PC-3 (cell line): ENCODE results near the gene ANKS1B. TPM values are rescaled to one million over a fixed set of nuclear protein-coding genes. Genes with fewer than 3 reads are reported as not detected.
A peak's percentile ranks its signal among the peaks of the same experiment; 100 is the strongest.

ENCODE experiments used
- ATAC-seq: fragments of 200-7000 bp; cut with Tn5 transposase; 2 replicates; pipeline ENCODE4 v1.9.1; 2020; ENCODE audit warnings: mild to moderate bottlenecking, moderate library complexity
- BruUV-seq: library from RNA; stranded (reverse); fragments of 400-500 nt; replicated peaks from 2 replicates; lab custom pipeline; 2021; lab: Mats Ljungman, UMichigan
- CTCF ChIA-PET: fragments of 300-600 bp; sonication (Branson Sonifier 250); formaldehyde crosslinking; loops from one replicate; lab custom pipeline; 2022; ENCODE audit warnings: antibody characterized with exemption; lab: Charles Lee
- POLR2A ChIA-PET: fragments of 300-600 bp; sonication (Branson Sonifier 250); formaldehyde crosslinking; loops from one replicate; lab custom pipeline; 2022; ENCODE audit warnings: antibody characterized with exemption; ENCODE audit not compliant: unreplicated experiment; lab: Charles Lee
- DNase-seq: peaks from one replicate; pipeline ENCODE4 v3.0.0-alpha.2; 2015
- H2AFZ ChIP-seq: fragments of 300-600 bp; sonication (generic); 2 replicates; pipeline ENCODE4 v1.6.0; 2016; ENCODE audit warnings: antibody characterized with exemption, low read length
- H3F3A ChIP-seq: fragments of 300-600 bp; sonication (generic); one replicate; pipeline ENCODE4 v1.6.0; 2017; ENCODE audit warnings: antibody characterized with exemption, low read length, control low read depth, mild to moderate bottlenecking; ENCODE audit not compliant: unreplicated experiment
- H3K27ac ChIP-seq: fragments of 300-600 bp; sonication (generic); 2 replicates; pipeline ENCODE4 v1.5.1; 2016; ENCODE audit warnings: mild to moderate bottlenecking, low read length
- H3K27me3 ChIP-seq: fragments of 300-600 bp; sonication (generic); 2 replicates; pipeline ENCODE4 v1.6.1; 2016; ENCODE audit warnings: low read length, mixed read lengths
- H3K36me3 ChIP-seq: fragments of 300-600 bp; sonication (generic); 2 replicates; pipeline ENCODE4 v1.6.1; 2016; ENCODE audit warnings: low read depth, mixed run types, low read length, mixed read lengths
- H3K4me1 ChIP-seq: fragments of 300-600 bp; sonication (generic); 2 replicates; pipeline ENCODE4 v1.5.1; 2016; ENCODE audit warnings: low read length; ENCODE audit not compliant: insufficient read depth
- H3K4me2 ChIP-seq: fragments of 300-600 bp; sonication (generic); 2 replicates; pipeline ENCODE4 v1.6.0; 2016; ENCODE audit warnings: low read length
- H3K4me3 ChIP-seq: fragments of 300-600 bp; sonication (generic); 2 replicates; pipeline ENCODE4 v1.5.1; 2016; ENCODE audit warnings: mild to moderate bottlenecking, low read length, mixed read lengths
- H3K79me2 ChIP-seq: fragments of 300-600 bp; sonication (generic); 2 replicates; pipeline ENCODE4 v1.6.1; 2017; ENCODE audit warnings: low read length, mixed read lengths
- H3K9ac ChIP-seq: fragments of 300-600 bp; sonication (generic); 2 replicates; pipeline ENCODE4 v1.6.0; 2016; ENCODE audit warnings: mild to moderate bottlenecking, low read length
- H3K9me2 ChIP-seq: fragments of 300-600 bp; sonication (generic); replicated peaks from 2 replicates; pipeline ENCODE4 v1.6.1; 2016; ENCODE audit warnings: mixed run types, low read length, mixed read lengths
- H3K9me3 ChIP-seq: fragments of 300-600 bp; sonication (generic); 2 replicates; pipeline ENCODE4 v1.6.1; 2016; ENCODE audit warnings: low read length, mixed read lengths
- H4K20me1 ChIP-seq: fragments of 300-600 bp; sonication (generic); 2 replicates; pipeline ENCODE4 v1.6.1; 2016; ENCODE audit warnings: low read length, mixed read lengths
- EZH2 ChIP-seq: fragments of 300-600 bp; sonication (generic); IDR thresholded peaks from one replicate; pipeline ENCODE4 v1.6.1; 2017; ENCODE audit warnings: antibody characterized with exemption, mild to moderate bottlenecking, low read length; ENCODE audit not compliant: unreplicated experiment
- EZH2phosphoT487 ChIP-seq: fragments of 300-600 bp; sonication (generic); IDR thresholded peaks from 2 replicates; pipeline ENCODE4 v1.6.1; 2018; ENCODE audit warnings: mild to moderate bottlenecking, antibody characterized with exemption, low read length, borderline replicate concordance
- intact Hi-C: fragments of 100-400 bp; cut with micrococcal nuclease; formaldehyde crosslinking; loops from 2 replicates; pipeline ENCODE4 v1.9.0; 2023
- total RNA-seq: library from RNA; depleted of rRNA; stranded (reverse); fragments of >200 nt; gene quantifications from 2 replicates; pipeline ENCODE4 v1.2.3, GENCODE V29; 2014
- TF ChIP-seq, protein P1 (sequence below): fragments of 300-600 bp; sonication (generic); conservative IDR thresholded peaks from 2 replicates; pipeline ENCODE4 v1.5.1; 2017; ENCODE audit warnings: antibody characterized with exemption, low read depth, mild to moderate bottlenecking, low read length

Gene ANKS1B
- total RNA-seq, 1 experiment from 2014 or later: 0.07 TPM

DNA sequence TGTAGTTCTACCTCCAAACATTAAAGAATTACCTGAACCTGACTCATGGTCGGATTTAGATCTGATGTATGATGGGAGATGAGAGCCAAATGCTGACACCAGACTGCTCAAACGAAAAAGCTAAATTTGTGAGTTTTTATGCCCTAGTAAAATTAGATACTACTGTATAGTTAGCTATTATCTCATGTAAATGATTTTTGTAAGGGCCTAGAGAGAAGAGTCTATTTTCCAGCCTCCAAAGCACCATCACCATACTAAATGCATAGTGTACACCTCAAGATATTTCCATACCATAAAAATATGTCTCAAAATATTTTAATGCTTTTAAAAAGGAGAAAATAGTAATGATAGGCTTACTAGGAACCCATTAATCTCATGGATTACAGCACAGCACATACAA, 18.3 kb downstream of the ANKS1B start:
- Histone ChIP-seq H3K9me2 (no peaks in the 10 kb centered on the region), H3K4me3 (no peak overlapping the region), H3K4me1 (no peaks in the 10 kb centered on the region), H2AFZ (no peak overlapping the region), H3K36me3 (no peaks in the 10 kb centered on the region), H3K27me3 (no peaks in the 10 kb centered on the region; the same call in 1 of the 2 replicates), H3F3A (no peaks in the 10 kb centered on the region), H3K79me2 (no peaks in the 10 kb centered on the region), H4K20me1 (no peaks in the 10 kb centered on the region), H3K9me3 (no peaks in the 10 kb centered on the region), H3K4me2 (no peak overlapping the region), H3K9ac (no peak overlapping the region), H3K27ac (no peak overlapping the region)
- no peak for ATAC-seq
- intact Hi-C loops: no loop called here
- ChIA-PET CTCF (no interaction called here), POLR2A (no interaction called here)
- TF ChIP-seq EZH2phosphoT487: no peak
- TF ChIP-seq EZH2: no peak
- TF ChIP-seq, protein P1, sequence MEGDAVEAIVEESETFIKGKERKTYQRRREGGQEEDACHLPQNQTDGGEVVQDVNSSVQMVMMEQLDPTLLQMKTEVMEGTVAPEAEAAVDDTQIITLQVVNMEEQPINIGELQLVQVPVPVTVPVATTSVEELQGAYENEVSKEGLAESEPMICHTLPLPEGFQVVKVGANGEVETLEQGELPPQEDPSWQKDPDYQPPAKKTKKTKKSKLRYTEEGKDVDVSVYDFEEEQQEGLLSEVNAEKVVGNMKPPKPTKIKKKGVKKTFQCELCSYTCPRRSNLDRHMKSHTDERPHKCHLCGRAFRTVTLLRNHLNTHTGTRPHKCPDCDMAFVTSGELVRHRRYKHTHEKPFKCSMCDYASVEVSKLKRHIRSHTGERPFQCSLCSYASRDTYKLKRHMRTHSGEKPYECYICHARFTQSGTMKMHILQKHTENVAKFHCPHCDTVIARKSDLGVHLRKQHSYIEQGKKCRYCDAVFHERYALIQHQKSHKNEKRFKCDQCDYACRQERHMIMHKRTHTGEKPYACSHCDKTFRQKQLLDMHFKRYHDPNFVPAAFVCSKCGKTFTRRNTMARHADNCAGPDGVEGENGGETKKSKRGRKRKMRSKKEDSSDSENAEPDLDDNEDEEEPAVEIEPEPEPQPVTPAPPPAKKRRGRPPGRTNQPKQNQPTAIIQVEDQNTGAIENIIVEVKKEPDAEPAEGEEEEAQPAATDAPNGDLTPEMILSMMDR: no peak
- no peak for DNase-seq
- no TSS peak for BruUV-seq

DNA sequence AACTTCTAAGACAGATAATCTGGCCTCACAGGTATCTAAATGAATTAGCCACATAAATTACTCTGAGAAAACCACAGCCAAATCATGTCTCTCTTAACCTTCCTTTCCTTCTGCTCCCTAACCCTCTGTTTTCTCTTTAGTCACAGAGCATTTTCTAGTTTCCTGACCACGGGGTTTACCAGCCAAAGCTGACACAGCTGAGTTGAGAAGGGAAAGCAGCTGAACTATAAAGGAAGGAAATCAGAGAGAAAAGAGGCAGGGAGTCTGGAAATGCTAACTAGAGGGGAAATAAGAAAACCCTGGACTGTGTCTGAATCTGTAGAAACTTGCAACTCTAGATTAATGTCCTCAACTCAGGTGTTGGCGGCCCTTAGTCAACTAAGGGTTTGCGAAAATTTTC, 24.4 kb downstream of the ANKS1B start:
- H4K20me1 ChIP-seq: no peaks in the 10 kb centered on the region
- BruUV-seq: no TSS peak
- peak overlapping the region; percentile 40 for H3K27ac ChIP-seq
- POLR2A ChIA-PET: interaction anchor here (0.6 kb wide), 1 partner anchor 365 kb away, joined by 3 read pairs; no protein-coding TSS in a partner anchor
- no peaks in the 10 kb centered on the region for H3K9me3 ChIP-seq
- H3K4me2 ChIP-seq: peak overlapping the region; percentile 58
- TF ChIP-seq, protein P1: no peak
- TF ChIP-seq EZH2phosphoT487 (no peak), EZH2 (no peak)
- no peak overlapping the region for H3K9ac ChIP-seq
- DNase-seq (peak; percentile 46), ATAC-seq (peak; percentile 75)
- CTCF ChIA-PET: interaction anchor here (0.6 kb wide), 1 partner anchor 20 kb away, joined by 3 read pairs; no protein-coding TSS in a partner anchor
- no peaks in the 10 kb centered on the region for H3K36me3 ChIP-seq
- intact Hi-C loops: no loop called here
- peak overlapping the region; percentile 12; the same call in 1 of the 2 replicates for H3K4me3 ChIP-seq
- H3K4me1 ChIP-seq: peaks cover 18% of the 10 kb centered on the region
- peaks cover 14% of the 10 kb centered on the region; the same call in 1 of the 2 replicates for H3K27me3 ChIP-seq
- no peaks in the 10 kb centered on the region for H3F3A ChIP-seq
- H3K79me2 ChIP-seq: no peaks in the 10 kb centered on the region
- no peaks in the 10 kb centered on the region for H3K9me2 ChIP-seq
- H2AFZ ChIP-seq: no peak overlapping the region

DNA sequence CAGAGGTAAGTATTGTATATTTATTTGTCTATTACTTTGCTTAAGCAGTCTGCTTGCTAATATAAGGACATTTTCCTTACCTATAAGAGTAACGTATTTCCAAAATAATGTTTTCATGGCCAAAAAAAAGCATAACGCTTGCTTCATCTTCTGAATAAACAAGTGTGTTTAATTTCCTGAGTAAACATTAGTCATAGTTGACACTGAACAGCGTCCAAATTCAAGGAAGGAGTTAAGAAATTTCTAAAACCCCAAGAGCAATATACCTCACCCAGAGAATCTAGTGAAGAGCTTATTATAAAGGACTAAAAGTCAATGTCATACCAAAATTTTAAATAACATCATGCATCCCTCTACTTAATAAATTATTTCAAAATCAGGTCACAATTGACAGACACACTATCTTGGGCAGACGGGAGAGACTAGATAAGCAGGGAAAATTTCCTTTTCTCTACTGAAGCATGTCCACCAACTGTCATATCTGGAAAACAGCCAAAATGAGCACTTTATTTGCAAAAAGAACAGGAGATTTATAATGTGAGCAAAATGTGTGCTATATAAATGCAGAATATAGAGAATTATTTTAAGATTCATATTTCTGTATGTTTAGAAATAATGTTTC, 25.1 kb downstream of the ANKS1B start:
- intact Hi-C loops: loop anchor here (1.0 kb wide), 2 partner anchors 44 to 148 kb away; no protein-coding TSS in a partner anchor
- POLR2A ChIA-PET: interaction anchor here (0.6 to 0.7 kb wide), 3 partner anchors 9 to 365 kb away, joined by 3 to 6 read pairs (median 6); no protein-coding TSS in a partner anchor
- Histone ChIP-seq H3K27me3 (peaks cover 14% of the 10 kb centered on the region; the same call in 1 of the 2 replicates), H3K27ac (peak overlapping the region; percentile 40), H3K4me3 (0 out of 2 replicates have a peak overlapping the region, but pooled peaks have one; percentile 12), H3K9me2 (no peaks in the 10 kb centered on the region), H3K9ac (no peak overlapping the region), H3K4me2 (peak overlapping the region; percentile 58), H2AFZ (no peak overlapping the region), H3K9me3 (no peaks in the 10 kb centered on the region), H3K79me2 (no peaks in the 10 kb centered on the region), H3K36me3 (no peaks in the 10 kb centered on the region), H3F3A (no peaks in the 10 kb centered on the region), H4K20me1 (no peaks in the 10 kb centered on the region), H3K4me1 (peaks cover 18% of the 10 kb centered on the region)
- ATAC-seq: peak; percentile 85
- TF ChIP-seq EZH2phosphoT487: no peak
- TF ChIP-seq, protein P1: no peak
- TF ChIP-seq EZH2: no peak
- no TSS peak for BruUV-seq
- CTCF ChIA-PET: interaction anchor here (0.6 kb wide), 1 partner anchor 21 kb away, joined by 3 read pairs; no protein-coding TSS in a partner anchor
- DNase-seq: peak; percentile 95
